ENCODE results near the gene PSTK. TPM values are rescaled to one million over a fixed set of nuclear protein-coding genes. Genes with fewer than 3 reads are reported as not detected.

PSTK gene
- total and polyA plus RNA-seq, 2 of the 13 experiments (the other 11 are each of a cell fraction or from before 2014, with no cell fraction given) = 8.2 to 9.3 TPM

Other genes with a start within 250 kb of the PSTK start
- gene CUZD1, start 134.5 kb upstream of the PSTK start, total RNA-seq (2016; rRNA removed; fragmentation: Illumina TruSeq; extraction: Trizol) = 0.29 and 0.34 TPM in 2 replicates
- 0.20 and 0.22 TPM in 2 replicates for gene CUZD1, start 134.5 kb upstream of the PSTK start, polyA plus RNA-seq (2011; rRNA removed)
- gene FAM24B, start 100.8 kb upstream of the PSTK start, total RNA-seq (2016; rRNA removed; fragmentation: Illumina TruSeq; extraction: Trizol) = 2.5 and 3.0 TPM in 2 replicates
- 1.9 and 2.0 TPM in 2 replicates for gene FAM24B, start 100.8 kb upstream of the PSTK start, polyA plus RNA-seq (2011; rRNA removed)
- gene FAM24A, start 69.8 kb upstream of the PSTK start, total RNA-seq (2016; rRNA removed; fragmentation: Illumina TruSeq; extraction: Trizol) = not detected in 2 replicates
- not detected in 2 replicates for gene FAM24A, start 69.8 kb upstream of the PSTK start, polyA plus RNA-seq (2011; rRNA removed)
- gene C10orf88, start 26.2 kb upstream of the PSTK start, total RNA-seq (2016; rRNA removed; fragmentation: Illumina TruSeq; extraction: Trizol) = 11.8 and 13.4 TPM in 2 replicates
- gene C10orf88, start 26.2 kb upstream of the PSTK start, polyA plus RNA-seq (2011; rRNA removed) = 4.2 and 4.6 TPM in 2 replicates
- gene IKZF5, start 28.4 kb downstream of the PSTK start, total RNA-seq (2016; rRNA removed; fragmentation: Illumina TruSeq; extraction: Trizol) = 3.7 and 4.1 TPM in 2 replicates
- gene IKZF5, start 28.4 kb downstream of the PSTK start, polyA plus RNA-seq (2011; rRNA removed) = 11.3 and 12.0 TPM in 2 replicates
- 80.0 and 186 TPM in 2 replicates for gene ACADSB, start 28.6 kb downstream of the PSTK start, total RNA-seq (2016; rRNA removed; fragmentation: Illumina TruSeq; extraction: Trizol)
- gene ACADSB, start 28.6 kb downstream of the PSTK start, polyA plus RNA-seq (2011; rRNA removed) = 76.6 and 87.6 TPM in 2 replicates
- gene HMX3, start 155.6 kb downstream of the PSTK start, total RNA-seq (2016; rRNA removed; fragmentation: Illumina TruSeq; extraction: Trizol) = not detected in 2 replicates
- not detected in 2 replicates for gene HMX3, start 155.6 kb downstream of the PSTK start, polyA plus RNA-seq (2011; rRNA removed)
- not detected in 2 replicates for gene HMX2, start 167.7 kb downstream of the PSTK start, total RNA-seq (2016; rRNA removed; fragmentation: Illumina TruSeq; extraction: Trizol)
- gene HMX2, start 167.7 kb downstream of the PSTK start, polyA plus RNA-seq (2011; rRNA removed) = not detected in 2 replicates
- 174 and 230 TPM in 2 replicates for gene BUB3, start 174.0 kb downstream of the PSTK start, total RNA-seq (2016; rRNA removed; fragmentation: Illumina TruSeq; extraction: Trizol)
- gene BUB3, start 174.0 kb downstream of the PSTK start, polyA plus RNA-seq (2011; rRNA removed) = 184 and 188 TPM in 2 replicates